ELF-1 (cell line): ENCODE measurements around the gene MRTFB.
"Not testable (repeated sequence)": the region's sequence is repeated elsewhere in the genome, so short reads cannot be mapped to it uniquely, and the experiment has no call there.

ENCODE experiments used
- DNase-seq: peaks from one replicate; pipeline ENCODE4 v3.0.0-alpha.2; 2016; ENCODE audit warnings: low read depth, low spot score

MRTFB gene

GRCh38 chr16:14070877-14071575 is at the start of gene MRTFB:
TSS of gene MRTFB (plus strand) at chr16:14071319. CDS start at chr16:14140607, 69,288 bp downstream.
- DNase-seq = peak; percentile 90

- DNase-seq = not testable (repeated sequence)
These were observed 47.6 kb upstream of the MRTFB start for GRCh38 chr16:14023526-14023925.

GRCh38 chr16:14024283-14024682 is 46.8 kb upstream of the MRTFB start:
- DNase-seq = no peak

- no peak for DNase-seq
These were observed 44.4 kb upstream of the MRTFB start for GRCh38 chr16:14026572-14027285.

GRCh38 chr16:14028202-14028601 is 42.9 kb upstream of the MRTFB start:
- peak; percentile 28 for DNase-seq

- DNase-seq = no peak
These were observed 41.5 kb upstream of the MRTFB start for GRCh38 chr16:14029658-14030057.

GRCh38 chr16:14035092-14035491 is 36.0 kb upstream of the MRTFB start:
- no peak for DNase-seq

- no peak for DNase-seq
These were observed 34.2 kb upstream of the MRTFB start for GRCh38 chr16:14036889-14037288.

- no peak for DNase-seq
These were observed 33.2 kb upstream of the MRTFB start for GRCh38 chr16:14037960-14038359.

GRCh38 chr16:14041164-14041563 is 30.0 kb upstream of the MRTFB start:
- no peak for DNase-seq

- no peak for DNase-seq
These were observed 28.4 kb upstream of the MRTFB start for GRCh38 chr16:14042706-14043105.

GRCh38 chr16:14043278-14043677 is 27.8 kb upstream of the MRTFB start:
- no peak for DNase-seq

GRCh38 chr16:14043793-14044192 is 27.3 kb upstream of the MRTFB start:
- DNase-seq = no peak

- DNase-seq = not testable (repeated sequence)
These were observed 23.8 kb upstream of the MRTFB start for GRCh38 chr16:14047121-14047859.

- DNase-seq = peak; percentile 88
These were observed 20.7 kb upstream of the MRTFB start for GRCh38 chr16:14050291-14051027.

GRCh38 chr16:14051103-14051729 is 19.9 kb upstream of the MRTFB start:
- DNase-seq = no peak

- DNase-seq = no peak
These were observed 14.1 kb upstream of the MRTFB start for GRCh38 chr16:14056970-14057369.

GRCh38 chr16:14057878-14058382 is 13.2 kb upstream of the MRTFB start:
- DNase-seq = no peak

GRCh38 chr16:14061732-14062259 is 9.3 kb upstream of the MRTFB start:
- no peak for DNase-seq

GRCh38 chr16:14062261-14062660 is 8.9 kb upstream of the MRTFB start:
- no peak for DNase-seq
